ENCODE results near the gene FBXL20.
A peak's percentile ranks its signal among the peaks of the same experiment; 100 is the strongest.

The FBXL20 gene

GRCh38 chr17:39450847-39451581 is 49.6 kb upstream of the FBXL20 start, which contains the start of gene MED1 (continued):
- TF ChIP-seq ZNF221 (tag by site-specific recombination; IDR thresholded peaks at IDR 0.05; ENCODE audit: borderline replicate concordance), result no peak
- no peak for TF ChIP-seq ZNF223 (tag by site-specific recombination; IDR thresholded peaks at IDR 0.05)
- TF ChIP-seq ZNF157 (tag by site-specific recombination; IDR thresholded peaks at IDR 0.05), result no peak
- peak; percentile 61 for TF ChIP-seq KLF9 (tag by site-specific recombination; IDR thresholded peaks at IDR 0.05; ENCODE audit: low read depth)
- TF ChIP-seq ZSCAN23 (tag by site-specific recombination; IDR thresholded peaks at IDR 0.05), result no peak
- TF ChIP-seq KLF10 (tag by site-specific recombination; IDR thresholded peaks at IDR 0.05), result no peak
- TF ChIP-seq ZSCAN4 (tag by site-specific recombination; IDR thresholded peaks at IDR 0.05), result no peak
- TF ChIP-seq ZNF623 (tag by site-specific recombination; IDR thresholded peaks at IDR 0.05), result no peak
- no peak for TF ChIP-seq ZNF280D (tag by site-specific recombination; IDR thresholded peaks at IDR 0.05)
- no peak for TF ChIP-seq ZNF19 (tag by site-specific recombination; IDR thresholded peaks at IDR 0.05; ENCODE audit: low read depth)
- TF ChIP-seq ZNF626 (tag by site-specific recombination; IDR thresholded peaks at IDR 0.05), result no peak
- TF ChIP-seq OVOL3 (tag by site-specific recombination; IDR thresholded peaks at IDR 0.05), result no peak
- TF ChIP-seq ZNF747 (tag by site-specific recombination; IDR thresholded peaks at IDR 0.05), result no peak
- TF ChIP-seq SCRT1 (tag by site-specific recombination; IDR thresholded peaks at IDR 0.05; ENCODE audit: borderline replicate concordance), result no peak
- TF ChIP-seq ZNF521 (tag by site-specific recombination; IDR thresholded peaks at IDR 0.05), result no peak
- peak; percentile 60; the same call in 1 of the 2 replicates for TF ChIP-seq ZBTB20 (tag by site-specific recombination; IDR thresholded peaks at IDR 0.05)
- TF ChIP-seq ZNF488 (tag by site-specific recombination; IDR thresholded peaks at IDR 0.05), result no peak
- no peak; the same call in 1 of the 2 replicates for TF ChIP-seq ZNF692 (tag by site-specific recombination; IDR thresholded peaks at IDR 0.05)
- no peak for TF ChIP-seq ZNF792 (tag by site-specific recombination; IDR thresholded peaks at IDR 0.05)
- no peak for TF ChIP-seq ZBTB7A (tag by site-specific recombination; IDR thresholded peaks at IDR 0.05; ENCODE audit: low read depth)
- peak; percentile 59 for TF ChIP-seq ZNF660 (tag by site-specific recombination; IDR thresholded peaks at IDR 0.05)
- no peak for TF ChIP-seq ZNF555 (tag by site-specific recombination; conservative IDR thresholded peaks at IDR 0.05)
- TF ChIP-seq ZNF514 (tag by site-specific recombination; IDR thresholded peaks at IDR 0.05), result no peak
- TF ChIP-seq ZNF121 (tag by site-specific recombination; IDR thresholded peaks at IDR 0.05), result no peak
- no peak; the same call in 1 of the 2 replicates for TF ChIP-seq ZBTB48 (tag by site-specific recombination; IDR thresholded peaks at IDR 0.05)
- TF ChIP-seq ZNF24 (tag by site-specific recombination; IDR thresholded peaks at IDR 0.05), result no peak
- TF ChIP-seq PRDM1 (tag by site-specific recombination; IDR thresholded peaks at IDR 0.05), result peak; percentile 97
- TF ChIP-seq ZNF513 (tag by site-specific recombination; IDR thresholded peaks at IDR 0.05), result 0 out of 2 replicates have a peak, but pooled peaks have one; percentile 15
- no peak for TF ChIP-seq ZNF274 (IDR thresholded peaks at IDR 0.05; ENCODE audit: low read length)
- no peak for TF ChIP-seq ZNF274 (tag by site-specific recombination; IDR thresholded peaks at IDR 0.05; ENCODE audit: borderline replicate concordance)
- no peak for TF ChIP-seq ZNF138 (tag by site-specific recombination; IDR thresholded peaks at IDR 0.05; ENCODE audit: borderline replicate concordance)
- no peak for TF ChIP-seq ELK4 (IDR thresholded peaks at IDR 0.05; ENCODE audit: borderline replicate concordance, low read depth, low read length)

Measured in HEK293 (cell line).